ENCODE measurements around the gene PRSS8.

- TF ChIP-seq CTCF (IDR thresholded peaks at IDR 0.05; ENCODE audit: poor library complexity, severe bottlenecking) (no peak), TAF1 (IDR thresholded peaks at IDR 0.05; ENCODE audit: low read depth) (no peak), SMC3 (conservative IDR thresholded peaks at IDR 0.05; ENCODE audit: poor library complexity) (no peak)
Observed at GRCh38 chr16:31085411-31085810, 50.1 kb downstream of the PRSS8 start.

Measured in neural cell (in vitro differentiated cells).